ENCODE results near the gene MICAL3. TPM values are rescaled to one million over a fixed set of nuclear protein-coding genes. Genes with fewer than 3 reads are reported as not detected.
A peak's percentile ranks its signal among the peaks of the same experiment; 100 is the strongest.

MICAL3 gene
- total RNA-seq, 1 donor from 2014 or later: 90.4 TPM

DNA sequence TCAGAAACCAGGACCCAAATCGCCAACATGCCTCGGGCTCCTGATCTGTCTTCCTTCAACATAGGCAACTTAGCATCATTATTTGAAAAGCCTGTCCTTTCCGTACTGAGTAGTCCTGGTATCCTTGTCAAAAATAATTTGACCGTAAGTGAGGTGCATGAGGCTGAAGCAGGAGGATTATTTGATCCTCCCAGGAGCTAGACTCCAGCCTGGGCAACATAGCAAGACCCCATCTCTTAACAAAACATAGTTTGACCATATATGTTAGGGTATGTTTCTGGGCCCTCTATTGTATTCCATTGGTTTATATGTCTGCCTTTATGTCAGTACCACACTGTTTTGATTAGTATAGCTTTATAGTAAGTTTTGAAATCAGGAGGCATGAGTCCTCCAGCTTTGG, 112.5 kb downstream of the MICAL3 start:
- ATAC-seq (no peak), DNase-seq (no peak)
- intact Hi-C loops (cut with micrococcal nuclease): no loop called here

DNA sequence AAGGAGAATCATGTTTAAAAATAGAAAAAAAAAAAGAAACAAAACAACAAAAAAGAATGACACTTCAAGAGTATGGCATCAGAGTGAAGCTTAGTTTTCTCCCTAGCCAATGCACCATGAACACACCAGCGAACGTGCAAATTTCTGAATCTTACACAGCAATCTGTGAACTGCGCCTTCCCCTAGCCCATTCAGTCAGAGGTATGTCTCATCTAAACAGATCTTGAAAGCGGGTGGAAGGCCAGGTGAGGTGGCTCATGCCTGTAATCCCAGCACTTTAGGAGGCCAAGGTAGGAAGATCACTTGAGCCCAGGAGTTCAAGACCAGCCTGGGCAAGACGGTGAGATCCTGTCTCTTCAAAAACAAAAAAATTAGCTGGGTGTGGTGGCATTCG, 113.1 kb downstream of the MICAL3 start:
- DNase-seq (no peak), ATAC-seq (peak; percentile 1)
- intact Hi-C loops (cut with micrococcal nuclease): no loop called here

DNA sequence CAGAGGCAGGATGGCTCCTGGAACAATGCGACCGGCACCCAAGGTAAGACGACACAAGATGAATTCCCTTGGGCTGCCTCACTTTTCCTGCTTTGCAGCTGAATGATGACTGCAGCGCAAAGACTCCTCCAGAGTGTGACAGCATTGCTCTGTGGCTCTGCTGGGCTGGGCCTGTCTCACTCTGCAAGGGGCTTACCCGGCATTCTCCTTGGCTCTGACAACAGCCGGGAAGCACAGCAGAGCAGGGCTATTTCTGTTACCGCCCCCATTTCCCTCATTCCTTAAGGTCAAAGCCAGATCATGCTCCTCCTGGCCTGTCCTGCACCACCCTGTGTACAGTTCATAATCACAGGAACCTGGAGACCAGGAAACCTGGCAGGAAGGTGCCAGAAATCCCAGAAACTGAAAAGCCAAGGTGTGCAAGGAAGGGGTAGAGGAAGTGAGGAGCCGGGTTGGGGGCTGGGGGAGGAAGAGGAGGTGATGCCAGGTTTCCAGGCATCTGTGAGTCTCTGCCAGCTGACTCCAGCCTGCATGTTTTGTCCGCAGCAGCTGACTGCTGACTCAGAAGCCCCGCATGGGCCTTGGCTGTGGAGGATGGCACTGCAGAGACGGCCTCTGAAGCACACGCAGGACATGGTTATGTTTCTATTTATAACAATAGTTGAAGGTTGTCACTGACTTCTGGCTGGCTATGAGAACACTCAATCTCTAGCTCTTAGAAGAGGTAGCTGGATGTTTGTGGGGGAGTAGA, 113.6 kb downstream of the MICAL3 start:
- ATAC-seq (peak; percentile 89), DNase-seq (peak; percentile 87)
- intact Hi-C loops (cut with micrococcal nuclease): no loop called here

DNA sequence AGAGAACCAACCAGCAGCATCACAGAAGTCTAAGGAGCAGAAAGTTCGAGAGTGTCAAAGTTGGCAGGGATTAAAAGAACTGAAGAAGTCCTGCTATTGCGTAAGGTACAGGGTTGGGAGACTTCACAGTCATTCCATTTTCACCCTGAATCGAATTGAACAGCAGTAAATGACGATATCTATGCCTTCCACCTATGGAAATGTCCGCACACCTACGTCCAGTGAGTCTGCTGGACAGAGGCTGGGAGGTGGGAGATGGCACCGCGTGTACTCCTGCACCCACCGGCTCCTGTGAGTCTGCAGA, 116.7 kb downstream of the MICAL3 start:
- intact Hi-C loops (cut with micrococcal nuclease): no loop called here
- no peak for DNase-seq
- no peak for ATAC-seq

DNA sequence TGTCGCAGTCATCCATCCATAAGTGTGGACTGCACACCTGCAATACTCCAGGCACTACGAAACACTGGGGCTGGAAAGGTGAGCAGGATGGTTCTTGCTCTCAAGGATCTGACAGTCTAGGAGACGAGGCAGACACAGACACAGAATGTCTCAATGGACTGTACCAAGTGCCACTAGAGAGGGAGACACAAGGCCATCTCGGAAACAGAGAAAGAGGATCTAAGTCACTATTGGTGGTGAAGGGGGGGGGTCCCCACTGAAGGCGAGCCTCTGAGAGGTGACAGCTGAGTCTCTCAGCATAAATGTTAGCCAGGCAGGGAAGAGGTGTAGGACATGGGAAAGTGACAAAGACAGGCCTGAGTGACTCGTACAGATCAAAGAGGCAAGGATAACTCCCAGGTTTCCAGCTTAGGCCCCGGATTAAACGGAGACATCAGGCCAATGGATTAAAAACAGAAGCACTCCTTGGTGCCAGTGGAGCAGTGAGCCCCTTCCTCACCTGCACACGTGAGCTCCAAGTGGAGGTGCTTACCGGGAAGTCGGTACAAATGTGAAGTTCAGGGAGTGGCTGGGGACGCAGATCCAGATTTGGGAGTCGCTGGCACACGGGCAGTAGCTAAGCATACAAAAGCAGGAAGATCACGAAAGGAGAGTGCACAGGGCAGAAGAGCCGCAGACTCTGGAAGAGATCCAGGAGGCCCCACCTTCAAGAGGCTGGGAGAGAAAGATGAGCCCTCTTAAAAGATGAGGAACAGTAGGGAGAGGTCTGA, 117.2 kb downstream of the MICAL3 start:
- ATAC-seq: no peak
- intact Hi-C loops (cut with micrococcal nuclease): no loop called here

DNA sequence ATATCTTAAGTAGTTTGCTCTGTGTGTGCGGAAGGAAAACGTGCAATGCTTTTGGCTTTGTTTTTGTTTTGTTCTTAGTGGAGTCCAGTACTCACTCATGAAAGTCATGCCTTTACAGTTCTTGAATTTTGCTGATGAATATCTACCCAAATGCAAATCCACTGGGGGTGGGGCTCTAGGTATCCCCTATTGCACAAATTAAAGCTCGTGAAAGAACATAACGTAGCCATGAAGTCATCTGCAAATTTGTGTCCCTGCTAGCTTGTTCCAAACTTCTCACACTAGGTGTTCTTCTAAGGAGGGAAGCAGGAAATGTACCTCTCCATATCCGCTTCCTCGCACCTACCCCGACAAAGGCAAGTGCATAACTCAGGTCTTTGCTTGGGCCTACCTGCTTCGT, 118.9 kb downstream of the MICAL3 start:
- DNase-seq: no peak
- no peak for ATAC-seq
- intact Hi-C loops (cut with micrococcal nuclease): no loop called here

More for the DNA sequence above, 117.2 kb downstream of the MICAL3 start:
- DNase-seq: no peak

DNA sequence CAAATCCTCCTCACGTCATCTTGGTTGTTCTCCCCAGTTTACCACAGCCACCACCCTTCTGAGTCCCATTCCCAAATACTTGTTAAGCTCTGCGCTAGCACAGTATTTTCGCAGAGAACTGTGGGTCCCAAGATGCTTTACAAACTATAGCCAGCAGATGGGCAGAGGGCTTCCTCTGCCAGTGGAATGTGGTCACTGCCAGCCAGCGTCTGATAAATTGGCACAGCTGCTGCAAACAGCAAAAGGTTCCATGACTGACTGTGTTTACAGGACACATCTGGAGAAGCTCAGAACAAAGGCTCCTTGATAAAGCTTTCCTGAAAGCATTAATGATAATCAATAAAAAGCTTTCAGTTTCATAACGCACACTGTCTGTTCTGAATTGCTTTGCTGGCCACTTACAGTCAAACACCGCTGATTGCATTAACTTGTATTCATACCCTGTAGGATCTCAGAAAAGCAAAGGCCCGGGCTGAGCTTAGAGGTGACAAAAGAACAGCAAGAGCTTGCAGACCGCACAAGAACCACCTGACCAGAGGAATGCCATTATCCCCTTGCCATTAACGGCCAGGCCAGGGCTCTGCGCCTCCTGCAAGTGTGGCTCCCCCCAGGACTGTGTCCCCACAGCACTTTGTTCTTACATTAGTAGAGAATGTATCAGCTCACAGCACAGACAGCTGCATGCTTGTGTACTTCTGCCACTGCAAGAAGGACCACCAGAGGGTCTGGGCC, 120.6 kb downstream of the MICAL3 start:
- peak; percentile 60 for ATAC-seq
- intact Hi-C loops (cut with micrococcal nuclease): no loop called here

DNA sequence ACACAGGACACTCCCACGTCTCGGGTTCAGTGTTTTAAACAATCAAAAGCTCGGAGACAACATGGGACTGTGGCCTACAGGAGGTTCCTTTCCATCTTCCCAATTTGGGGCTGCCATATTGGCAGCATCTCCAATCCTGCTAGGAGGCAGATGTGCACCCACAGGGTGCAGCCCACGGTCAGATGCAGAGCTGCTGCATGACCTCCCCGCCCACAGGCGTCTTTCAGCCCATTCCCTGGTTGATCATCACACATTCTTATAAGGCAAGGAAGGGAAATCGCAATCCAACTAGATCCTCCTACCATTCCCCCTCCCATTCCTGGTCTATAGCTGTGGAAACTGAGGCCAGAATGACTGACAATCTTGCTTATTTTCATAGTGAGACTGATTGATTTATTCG, 121.4 kb downstream of the MICAL3 start:
- no peak for ATAC-seq
- DNase-seq: no peak
- intact Hi-C loops (cut with micrococcal nuclease): no loop called here

More for the DNA sequence above, 120.6 kb downstream of the MICAL3 start:
- DNase-seq: peak; percentile 47

DNA sequence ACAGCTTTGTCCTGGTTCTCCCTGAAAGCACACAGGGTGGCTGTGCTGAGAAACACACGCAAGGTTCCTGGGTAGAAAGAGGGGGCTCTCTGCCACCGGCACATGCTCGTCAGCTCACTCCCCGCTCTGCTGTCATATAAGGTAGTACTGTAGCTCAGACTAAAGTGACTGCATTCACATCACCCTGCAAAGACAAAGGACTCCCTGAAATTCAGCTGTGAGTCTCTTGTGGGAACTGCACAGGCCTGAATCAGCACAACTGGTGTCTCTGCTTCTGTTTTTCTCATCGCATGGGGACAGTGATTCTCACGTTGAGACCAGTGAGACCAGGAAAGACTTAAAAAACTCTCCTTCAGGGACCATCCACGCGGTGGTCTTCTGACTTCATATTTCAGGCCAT, 126.0 kb downstream of the MICAL3 start:
- DNase-seq (no peak), ATAC-seq (no peak)
- intact Hi-C loops (cut with micrococcal nuclease): loop anchor here (10.0 kb wide), 1 partner anchor 176 kb away; the partner anchor contains the start of gene PEX26

DNA sequence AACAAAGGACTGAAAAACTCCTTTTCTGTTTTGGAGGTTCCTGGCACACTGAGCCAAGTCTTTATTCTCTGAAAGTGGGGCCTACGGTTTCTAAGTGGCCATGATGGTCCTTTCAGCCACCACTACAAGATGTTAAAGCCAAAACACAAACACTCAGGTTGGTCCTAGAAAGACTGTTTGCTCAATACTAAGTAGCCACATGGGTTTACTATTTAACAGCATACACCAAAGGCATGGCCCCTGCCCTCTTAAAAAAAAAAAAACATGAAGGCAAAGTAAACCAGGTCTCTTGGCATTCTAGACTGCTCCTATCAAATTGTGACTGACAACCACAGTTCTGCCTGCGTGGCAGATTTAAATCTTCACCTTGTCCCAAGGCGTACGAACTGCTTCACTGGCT, 126.5 kb downstream of the MICAL3 start:
- intact Hi-C loops (cut with micrococcal nuclease): loop anchor here (10.0 kb wide), 1 partner anchor 177 kb away; the partner anchor contains the start of gene PEX26
- DNase-seq (no peak), ATAC-seq (no peak)

DNA sequence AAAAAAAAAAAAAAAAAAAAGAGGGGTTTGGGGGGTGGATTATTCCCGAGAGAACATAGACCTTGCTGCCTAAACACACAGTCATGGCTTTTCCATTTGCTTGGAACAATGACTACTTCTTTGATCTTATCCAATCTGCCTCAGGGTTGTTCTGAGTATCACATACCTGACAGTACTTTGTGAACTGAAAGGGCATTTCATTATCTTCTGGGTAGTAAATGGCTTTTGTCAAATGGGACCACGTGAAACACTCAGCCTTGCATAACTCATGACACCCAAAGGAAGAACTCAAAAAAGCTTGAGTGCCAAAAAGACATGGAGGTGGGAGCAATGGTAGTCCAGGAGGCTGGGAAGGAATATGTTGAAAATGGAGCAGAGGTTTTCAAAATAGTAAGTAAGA, 126.9 kb downstream of the MICAL3 start:
- no peak for DNase-seq
- peak; percentile 44 for ATAC-seq
- intact Hi-C loops (cut with micrococcal nuclease): loop anchor here (10.0 kb wide), 1 partner anchor 177 kb away; the partner anchor contains the start of gene PEX26

DNA sequence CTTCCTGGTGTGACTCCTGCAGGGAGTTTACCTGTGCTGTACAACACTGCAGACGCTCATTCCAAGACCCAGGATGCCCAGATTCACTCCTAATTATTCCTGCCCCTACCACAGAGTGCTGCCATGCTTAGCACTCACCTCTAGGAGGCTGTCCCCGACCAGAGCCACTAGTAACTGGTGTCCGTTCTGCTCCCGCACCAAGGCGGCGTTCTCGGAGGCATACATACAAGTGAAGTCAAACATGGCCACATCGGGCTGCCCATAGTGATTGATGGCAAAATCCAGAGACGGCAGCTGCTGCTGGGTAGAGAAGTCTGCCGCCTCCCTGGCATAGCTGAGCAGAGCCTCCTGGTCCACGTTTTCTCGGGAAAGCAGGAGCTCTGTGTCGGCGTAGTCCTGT, 127.8 kb downstream of the MICAL3 start:
- ATAC-seq: peak; percentile 62
- peak; percentile 59 for DNase-seq
- intact Hi-C loops (cut with micrococcal nuclease): loop anchor here (10.0 kb wide), 1 partner anchor 178 kb away; the partner anchor contains the start of gene PEX26

DNA sequence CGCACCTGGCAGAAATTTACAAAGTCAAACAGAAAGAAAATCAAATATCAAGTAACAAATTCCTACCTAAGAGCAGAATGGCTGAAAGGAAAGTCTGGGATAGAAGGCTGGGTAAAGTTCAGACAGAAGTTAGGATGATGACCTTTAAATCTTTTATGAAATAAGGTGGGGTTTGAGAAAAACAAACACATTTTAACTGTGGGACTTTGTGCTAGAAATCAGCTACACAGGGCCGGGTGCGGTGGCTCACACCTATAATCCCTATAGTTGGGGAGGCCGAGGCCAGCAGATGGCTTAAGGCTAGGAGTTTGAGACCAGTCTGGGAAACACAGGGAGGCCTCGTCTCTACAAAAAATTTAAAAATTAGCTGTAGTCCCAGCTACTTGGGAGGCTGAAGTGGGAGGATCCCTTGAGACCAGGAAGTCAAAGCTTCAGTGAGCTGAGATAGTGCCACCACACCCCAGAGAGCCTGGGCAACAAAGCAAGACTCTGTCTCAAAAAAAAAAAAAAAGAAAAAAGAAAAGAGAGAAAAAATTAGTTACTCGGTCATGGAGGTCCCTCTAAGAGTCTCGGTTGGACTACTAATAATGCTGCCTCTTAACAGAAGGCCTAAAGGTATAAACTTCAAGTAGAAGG, 130.3 kb downstream of the MICAL3 start:
- intact Hi-C loops (cut with micrococcal nuclease): loop anchor here (10.0 kb wide), 1 partner anchor 181 kb away; the partner anchor contains the start of gene PEX26
- ATAC-seq (no peak), DNase-seq (no peak)

DNA sequence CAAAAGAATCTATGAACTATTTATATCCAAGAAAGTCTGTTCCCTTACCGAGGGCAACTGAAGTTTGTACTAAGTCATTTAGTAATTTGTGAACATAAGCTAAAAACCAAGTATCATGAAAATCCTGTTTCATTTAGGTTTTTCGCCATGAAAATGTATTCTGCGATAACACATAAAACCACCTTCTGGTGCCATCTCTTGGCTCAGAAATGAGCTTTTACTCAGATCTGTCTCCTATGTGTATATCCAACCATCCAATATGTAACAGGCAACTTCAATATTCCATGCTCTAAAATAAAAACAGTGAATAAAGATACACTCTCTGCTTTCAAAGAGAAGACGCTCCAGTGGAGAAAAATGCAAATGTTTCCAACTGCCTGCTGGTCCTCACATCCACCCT, 132.0 kb downstream of the MICAL3 start:
- DNase-seq: no peak
- intact Hi-C loops (cut with micrococcal nuclease): loop anchor here (10.0 kb wide), 1 partner anchor 182 kb away; the partner anchor contains the start of gene PEX26
- no peak for ATAC-seq

DNA sequence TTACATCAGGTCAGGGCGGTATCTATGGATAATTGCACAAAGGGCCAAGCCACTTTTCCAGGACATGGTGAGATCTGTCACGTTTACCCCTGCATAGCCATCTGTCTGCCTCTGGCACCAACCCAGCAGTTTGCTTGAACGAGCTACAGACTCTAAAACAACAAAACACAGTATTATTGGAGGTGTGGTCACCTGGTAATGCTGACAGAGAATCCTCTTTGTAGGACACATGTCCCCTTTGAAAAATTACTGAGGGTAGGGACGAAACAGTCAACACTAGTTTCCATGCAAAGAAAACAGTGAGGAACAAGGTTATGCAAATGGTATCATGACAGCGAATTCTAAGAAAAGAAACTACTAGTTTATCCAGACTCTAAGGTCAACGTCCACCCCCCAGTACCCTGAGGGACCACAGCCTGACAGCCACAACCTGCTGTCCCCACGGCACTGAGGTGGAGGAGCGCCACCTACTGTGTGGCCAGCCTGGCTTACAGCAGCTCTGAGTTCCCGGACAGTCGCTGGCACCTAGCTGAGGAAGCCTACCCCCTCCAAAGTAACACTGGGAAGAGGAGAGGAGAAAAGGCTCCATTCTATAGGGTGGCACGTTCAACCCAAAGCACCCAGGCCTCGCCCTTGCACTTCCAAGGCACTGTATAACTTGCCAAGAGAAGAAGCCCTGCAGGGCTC, 132.7 kb downstream of the MICAL3 start:
- peak; percentile 85 for DNase-seq
- intact Hi-C loops (cut with micrococcal nuclease): loop anchor here (10.0 kb wide), 1 partner anchor 183 kb away; the partner anchor contains the start of gene PEX26

DNA sequence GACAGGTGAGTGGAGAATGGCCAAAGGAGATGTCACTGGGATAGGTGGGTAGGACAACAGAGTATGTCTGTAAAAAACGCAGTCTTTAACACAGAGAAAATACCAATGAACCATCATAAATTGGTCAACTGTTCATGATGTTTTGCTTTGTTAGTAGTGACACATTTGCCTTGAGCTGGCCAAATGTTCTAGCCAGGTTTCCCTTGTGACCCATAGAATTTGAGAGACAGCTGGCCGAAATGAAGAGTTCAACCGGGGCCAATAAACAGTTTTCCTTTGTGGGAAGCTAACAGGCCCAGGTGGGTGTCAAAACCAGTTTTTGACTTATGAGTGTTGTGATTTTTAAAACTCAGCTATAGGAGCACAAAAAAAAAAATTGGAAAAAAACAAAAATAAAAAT, 133.5 kb downstream of the MICAL3 start:
- ATAC-seq (peak; percentile 56), DNase-seq (no peak)
- intact Hi-C loops (cut with micrococcal nuclease): loop anchor here (10.0 kb wide), 1 partner anchor 184 kb away; the partner anchor contains the start of gene PEX26

More for the DNA sequence above, 132.7 kb downstream of the MICAL3 start:
- peak; percentile 77 for ATAC-seq

DNA sequence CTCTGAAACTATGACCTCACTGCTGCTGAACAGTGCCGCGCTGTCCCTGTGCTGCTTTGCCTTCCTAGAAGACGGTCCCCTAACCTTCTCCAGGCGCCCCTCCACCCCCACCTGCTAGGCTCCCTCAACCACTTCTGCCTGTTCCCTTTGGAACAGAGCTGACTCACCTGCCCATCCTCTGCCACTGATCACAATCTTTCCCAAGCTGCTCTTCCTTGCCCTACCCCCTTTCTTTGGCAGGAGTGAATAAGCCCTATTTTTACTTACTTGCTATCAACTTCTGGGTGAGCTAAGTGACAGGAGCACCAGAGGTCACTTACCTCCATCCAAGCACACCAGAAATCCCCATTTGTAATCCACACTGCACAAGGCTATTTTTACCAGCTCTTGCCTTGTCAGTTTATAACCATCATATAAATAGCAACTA, 134.1 kb downstream of the MICAL3 start:
- intact Hi-C loops (cut with micrococcal nuclease): loop anchor here (10.0 kb wide), 1 partner anchor 185 kb away; the partner anchor contains the start of gene PEX26
- DNase-seq (no peak), ATAC-seq (peak; percentile 87)

DNA sequence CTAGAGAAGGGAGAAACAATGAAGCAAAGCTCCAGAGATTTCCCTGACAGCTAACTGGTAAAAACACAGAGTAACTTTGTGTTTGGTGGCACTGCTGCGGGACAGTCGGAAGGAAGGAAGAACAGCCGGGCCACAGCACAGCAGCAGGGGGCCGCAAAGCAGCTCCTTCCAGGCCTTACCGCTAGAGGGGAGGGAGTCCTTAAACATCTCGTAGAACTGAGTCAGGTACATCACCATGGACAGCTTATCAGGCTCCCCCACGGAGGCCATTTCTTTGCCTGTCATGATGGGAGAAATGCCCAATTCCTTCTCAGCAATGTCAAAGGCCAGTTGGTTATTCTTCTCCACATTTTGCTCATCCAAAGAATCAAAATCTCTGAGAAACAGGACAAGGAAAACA, 135.5 kb downstream of the MICAL3 start:
- ATAC-seq (no peak), DNase-seq (no peak)

More for the DNA sequence above, 135.5 kb downstream of the MICAL3 start:
- intact Hi-C loops (cut with micrococcal nuclease): loop anchor here (5.0 kb wide), 1 partner anchor 52 kb away; no protein-coding TSS in a partner anchor
